Activated CD4-positive, alpha-beta T cell treated with anti-CD3 and anti-CD28 coated beads, Interleukin-2, amount 50 U/mL, for 48 hours (primary cell): ENCODE results near the gene NPC1L1.

ENCODE experiments used
- DNase-seq, 2 experiments: peaks; one replicate each; pipeline ENCODE4 v3.0.0-alpha.2; 2020

The NPC1L1 gene

DNA sequence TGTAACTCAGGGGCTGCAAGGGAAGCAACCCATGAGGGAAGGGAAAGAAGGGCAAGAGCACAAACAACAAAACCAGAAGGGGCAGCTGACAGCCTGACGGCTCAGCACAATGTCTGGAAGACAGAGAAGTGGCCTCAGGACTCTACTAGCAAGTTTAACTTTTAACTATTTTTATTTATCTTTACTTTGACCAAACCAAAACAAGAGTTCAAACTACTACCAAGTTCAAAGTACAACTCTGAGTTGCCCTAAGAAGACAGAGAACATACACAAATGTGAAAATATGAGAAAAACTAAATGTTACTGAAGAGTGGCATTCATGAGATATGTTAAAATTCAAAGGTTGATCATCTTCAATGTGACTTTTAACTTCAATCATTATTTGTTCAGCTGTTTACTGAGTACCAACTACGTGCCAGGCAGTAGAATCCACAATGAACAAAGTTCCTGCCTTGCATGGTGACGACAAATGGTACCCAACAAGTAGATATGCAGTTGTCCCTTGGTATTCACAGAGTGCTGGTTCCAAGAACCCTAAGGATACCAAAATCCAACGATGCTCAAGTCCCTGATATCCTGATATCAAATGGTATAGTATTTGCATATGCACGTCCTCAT lies 70.4 kb downstream of the NPC1L1 start:
- no peak for DNase-seq

DNA sequence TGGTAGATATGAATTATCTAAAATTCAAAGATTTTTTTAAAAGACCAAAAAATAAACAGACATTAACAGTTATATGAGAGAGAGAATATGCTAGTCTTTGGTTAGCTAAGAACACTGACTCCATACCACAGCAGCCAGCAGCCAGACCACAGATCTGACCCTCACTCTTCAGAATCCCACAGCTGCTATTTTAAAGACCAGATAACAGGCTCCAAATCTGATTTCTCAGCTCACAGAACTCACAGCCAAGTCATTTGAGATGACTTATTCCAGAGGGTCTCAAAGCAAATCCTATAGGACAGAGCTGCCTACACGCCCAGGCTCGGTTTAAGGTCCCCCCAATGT lies 71.0 kb downstream of the NPC1L1 start:
- DNase-seq = no peak

DNA sequence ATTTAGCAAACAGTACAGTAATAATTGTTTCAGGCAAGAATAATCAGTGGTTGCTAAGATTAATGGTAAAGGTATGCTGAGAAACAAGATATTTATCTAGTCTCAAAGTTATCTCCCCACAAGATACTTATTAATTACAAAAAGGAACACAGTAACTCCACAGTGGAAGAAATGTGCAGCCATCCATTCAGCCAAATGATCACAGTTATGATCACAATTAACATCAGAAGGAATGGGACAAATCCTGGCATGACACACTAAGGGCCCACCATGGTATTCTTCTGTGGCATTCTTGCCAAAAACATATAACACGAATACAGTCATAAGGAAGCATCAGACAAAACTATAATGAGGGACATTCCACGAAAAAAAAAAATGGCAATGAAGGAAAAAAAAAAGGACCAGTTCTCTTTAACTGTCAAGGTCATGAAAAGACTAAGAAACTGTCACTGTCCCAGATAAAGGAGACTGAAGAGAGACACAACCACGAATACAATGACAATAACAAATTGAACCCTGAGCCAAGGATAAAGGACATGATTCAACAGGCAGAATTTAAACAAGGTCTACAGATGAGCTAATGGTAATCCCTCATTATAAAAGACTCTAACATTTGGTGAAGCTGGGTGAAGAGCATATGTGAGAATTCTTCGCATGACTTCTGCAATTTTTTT lies 71.5 kb downstream of the NPC1L1 start:
- DNase-seq = no peak

DNA sequence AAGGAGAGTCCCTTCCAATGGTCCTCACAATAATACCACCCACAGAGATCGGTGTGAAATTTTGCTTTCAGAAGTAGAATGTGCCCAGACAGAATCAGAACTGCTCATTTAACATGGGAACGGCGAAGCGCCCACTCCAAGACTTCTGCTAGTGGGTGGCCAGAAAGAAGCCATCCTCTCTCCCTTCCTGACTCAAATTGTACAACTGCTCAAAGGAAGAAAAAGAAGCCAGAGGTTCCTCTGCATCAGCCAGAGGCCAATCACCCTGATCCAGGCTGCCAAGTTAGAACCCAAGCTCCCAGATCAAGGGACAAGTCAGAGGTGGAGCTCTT lies 73.9 kb downstream of the NPC1L1 start:
- no peak for DNase-seq

DNA sequence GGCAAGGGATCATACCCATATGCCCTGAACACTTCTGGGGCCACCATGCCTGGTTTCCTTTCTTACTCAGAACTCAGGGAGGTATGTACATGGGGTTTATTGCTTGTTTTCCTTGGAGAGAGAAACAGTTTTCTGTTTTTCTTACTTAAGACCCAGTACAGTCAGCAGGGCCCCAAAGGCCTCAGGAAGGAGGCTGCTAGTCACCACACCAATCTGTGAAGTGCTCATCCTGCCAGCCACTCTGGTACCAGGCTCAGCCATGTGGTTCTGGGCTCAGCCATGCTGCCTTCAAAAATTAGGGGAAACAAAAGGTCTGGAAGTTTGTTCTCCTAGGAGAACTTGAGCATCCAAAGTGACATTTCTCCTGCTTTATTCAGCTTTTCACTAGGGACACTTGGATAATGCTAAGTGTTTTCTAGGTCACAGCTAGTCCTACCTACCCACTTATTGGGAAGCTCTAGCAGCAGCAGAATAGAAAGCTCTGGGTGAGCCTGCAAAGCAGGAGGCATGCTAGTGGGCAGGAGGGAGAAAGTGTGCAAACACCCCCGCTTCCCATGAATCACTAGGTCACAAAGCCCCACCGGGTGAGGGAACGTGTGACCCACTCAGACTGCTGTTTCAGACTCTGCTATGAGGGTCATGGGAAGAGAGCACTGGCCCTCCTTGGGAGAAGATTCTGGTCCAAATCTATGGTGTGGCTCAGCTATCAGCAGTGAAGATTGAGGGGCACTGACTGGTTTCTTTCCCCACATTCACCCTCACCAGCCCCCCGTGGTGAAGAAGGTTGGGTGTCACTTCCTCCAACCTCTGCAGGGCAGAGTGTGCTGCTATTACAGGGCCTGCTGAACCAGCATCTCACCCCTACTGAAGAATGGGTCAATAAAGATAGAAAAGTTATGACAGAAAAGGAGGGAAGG lies 74.6 kb downstream of the NPC1L1 start:
- DNase-seq = peak in 1 of 2 experiments; percentile 14

DNA sequence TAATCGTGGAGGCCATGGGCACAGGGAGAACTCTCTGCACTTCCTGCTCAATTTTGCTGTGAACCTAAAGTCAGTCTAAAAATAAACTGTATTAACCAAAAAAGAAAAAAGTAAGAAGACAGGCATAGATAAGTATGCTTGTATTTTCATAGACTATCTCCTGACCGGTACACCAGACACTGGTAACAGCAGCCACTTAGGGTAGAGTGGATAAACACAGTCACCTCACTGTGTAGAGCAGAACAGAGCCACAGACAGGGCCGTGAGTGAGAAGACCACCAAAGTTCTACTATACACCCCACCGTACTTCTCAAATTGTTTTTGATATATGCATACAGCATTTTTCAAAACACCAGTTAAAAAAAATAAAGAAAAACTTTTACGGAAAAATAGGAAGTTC lies 75.6 kb downstream of the NPC1L1 start:
- DNase-seq = no peak

DNA sequence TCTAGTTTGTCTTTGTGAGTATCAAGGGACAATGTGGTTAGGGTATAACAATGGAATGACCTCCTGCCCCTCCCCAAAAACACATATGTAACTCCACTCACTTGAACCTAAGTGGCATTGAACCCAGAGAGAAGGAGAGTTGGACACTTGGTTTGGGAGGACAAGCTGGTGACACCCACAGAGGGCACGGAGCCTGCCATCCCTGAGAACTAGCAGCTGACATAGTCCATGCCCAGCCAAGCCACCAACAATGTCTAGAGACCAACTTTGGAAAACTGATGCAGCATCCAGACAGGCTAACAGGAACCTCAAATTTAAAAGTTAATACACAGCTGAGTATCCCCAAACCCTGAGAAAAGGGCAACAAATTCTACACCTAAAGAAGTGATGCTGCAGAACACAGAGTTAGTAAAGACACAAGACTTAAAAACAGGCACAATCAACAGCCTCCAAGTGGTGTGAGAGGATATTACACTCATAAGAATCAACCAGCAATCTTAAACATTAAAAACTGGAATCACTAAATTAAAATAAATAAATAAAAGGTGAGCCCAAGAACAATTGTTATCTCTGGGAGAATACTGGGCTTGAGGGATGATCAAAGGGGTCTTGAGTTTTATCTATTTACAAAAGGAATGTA lies 77.8 kb downstream of the NPC1L1 start:
- DNase-seq = no peak
